ENCODE data around the gene GPR39.

GPR39 gene

DNA sequence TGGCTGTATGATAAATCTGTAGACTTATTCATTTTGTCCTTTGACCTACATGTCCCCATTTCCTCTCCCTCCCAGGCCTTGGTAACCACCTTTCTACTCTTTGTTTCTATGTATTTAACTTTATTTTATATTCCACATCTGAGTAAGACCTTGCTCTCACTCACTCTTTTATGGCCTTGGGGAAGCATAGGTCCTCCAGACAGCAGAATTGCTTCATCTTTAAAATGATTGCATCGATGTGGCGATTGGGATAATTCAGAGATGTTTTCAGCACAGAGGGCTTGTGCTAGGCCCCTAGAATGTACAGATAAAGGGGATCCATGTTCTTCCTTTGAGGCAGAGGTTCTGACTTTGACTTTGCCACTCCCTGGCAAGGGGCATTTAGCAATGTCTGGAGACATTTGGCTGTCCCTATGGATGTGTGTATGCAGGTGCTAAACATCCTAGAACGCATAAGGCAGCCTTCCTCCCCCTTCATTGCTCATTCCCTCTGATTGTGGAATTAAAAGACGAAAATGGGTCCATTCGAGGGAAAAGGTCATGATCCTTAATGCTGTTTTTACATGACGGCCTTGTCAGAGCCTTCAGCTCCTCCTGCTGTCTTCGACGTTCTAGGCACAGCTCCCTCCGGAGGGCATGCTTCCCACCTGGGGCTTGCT is 1.2 kb upstream of the GPR39 start:
- DNase-seq: no peak

DNA sequence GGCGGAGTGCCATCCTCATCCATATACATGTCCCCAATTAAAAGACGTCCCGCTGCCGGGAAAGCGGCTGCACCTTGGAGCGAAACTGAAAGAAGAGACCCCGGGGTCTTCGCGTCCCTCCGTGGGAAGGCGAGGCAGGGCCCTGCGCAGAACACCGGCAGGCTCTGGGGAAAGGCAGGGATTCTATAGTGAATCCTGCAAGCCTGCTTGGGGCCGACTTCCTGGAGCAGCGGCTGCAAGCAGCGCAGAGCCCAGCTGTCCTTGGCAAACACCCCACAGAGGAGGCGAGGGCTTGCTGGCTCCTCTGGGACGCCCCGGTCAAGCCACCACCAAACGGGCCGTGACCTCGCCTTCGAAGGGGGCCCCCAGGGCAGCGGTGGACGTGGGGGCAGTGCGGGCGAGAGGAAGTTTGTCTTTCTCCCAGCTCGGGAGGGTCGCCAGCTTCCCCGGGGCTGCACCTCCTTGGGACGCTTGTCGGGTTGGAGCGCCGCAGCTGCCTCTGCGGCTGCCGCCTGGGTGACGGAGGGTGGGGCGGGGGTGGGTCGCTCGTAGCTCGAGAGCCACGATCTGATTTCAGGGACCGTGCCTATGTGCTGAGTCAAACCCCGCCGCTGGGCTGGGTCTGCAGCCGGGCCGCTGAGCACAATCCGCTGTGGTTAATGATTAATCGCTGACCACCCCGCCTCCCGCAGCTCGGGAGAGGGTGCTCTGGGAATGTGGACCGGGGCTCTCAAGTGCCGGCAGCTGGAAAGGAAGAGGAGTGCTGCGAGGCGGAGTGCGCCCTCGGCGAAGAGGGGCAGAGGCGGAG is 486 bp upstream of the GPR39 start:
- DNase-seq: peak; percentile 66

DNA sequence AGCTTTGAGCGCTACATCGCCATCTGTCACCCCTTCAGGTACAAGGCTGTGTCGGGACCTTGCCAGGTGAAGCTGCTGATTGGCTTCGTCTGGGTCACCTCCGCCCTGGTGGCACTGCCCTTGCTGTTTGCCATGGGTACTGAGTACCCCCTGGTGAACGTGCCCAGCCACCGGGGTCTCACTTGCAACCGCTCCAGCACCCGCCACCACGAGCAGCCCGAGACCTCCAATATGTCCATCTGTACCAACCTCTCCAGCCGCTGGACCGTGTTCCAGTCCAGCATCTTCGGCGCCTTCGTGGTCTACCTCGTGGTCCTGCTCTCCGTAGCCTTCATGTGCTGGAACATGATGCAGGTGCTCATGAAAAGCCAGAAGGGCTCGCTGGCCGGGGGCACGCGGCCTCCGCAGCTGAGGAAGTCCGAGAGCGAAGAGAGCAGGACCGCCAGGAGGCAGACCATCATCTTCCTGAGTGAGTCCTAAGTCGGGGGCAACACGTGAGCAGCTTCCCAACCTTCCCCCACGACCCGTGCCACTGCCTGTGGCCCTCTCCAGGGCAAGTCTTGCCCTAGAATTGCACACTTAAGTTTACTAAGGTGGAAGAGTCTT is 928 bp downstream of the GPR39 start:
- no peak for DNase-seq

DNA sequence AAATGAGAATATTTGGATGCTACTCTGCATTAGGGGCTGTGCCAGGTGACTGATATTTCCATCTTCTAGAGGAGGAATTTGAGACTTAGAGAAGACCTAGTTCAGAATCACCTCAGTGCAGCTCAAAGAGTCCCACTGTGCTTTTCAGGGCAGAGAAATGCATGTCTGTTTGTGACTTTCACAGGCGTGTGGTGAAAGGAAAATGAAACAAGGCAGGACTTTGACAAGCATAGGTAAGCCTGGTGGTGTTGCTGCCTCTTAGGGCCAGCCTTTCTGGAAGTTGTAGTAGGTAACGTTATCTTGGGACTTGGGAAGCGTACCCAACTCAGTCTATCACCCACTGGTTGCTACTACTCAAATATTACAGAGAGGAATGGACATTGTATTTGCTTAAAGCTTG is 2.6 kb downstream of the GPR39 start:
- DNase-seq: no peak

DNA sequence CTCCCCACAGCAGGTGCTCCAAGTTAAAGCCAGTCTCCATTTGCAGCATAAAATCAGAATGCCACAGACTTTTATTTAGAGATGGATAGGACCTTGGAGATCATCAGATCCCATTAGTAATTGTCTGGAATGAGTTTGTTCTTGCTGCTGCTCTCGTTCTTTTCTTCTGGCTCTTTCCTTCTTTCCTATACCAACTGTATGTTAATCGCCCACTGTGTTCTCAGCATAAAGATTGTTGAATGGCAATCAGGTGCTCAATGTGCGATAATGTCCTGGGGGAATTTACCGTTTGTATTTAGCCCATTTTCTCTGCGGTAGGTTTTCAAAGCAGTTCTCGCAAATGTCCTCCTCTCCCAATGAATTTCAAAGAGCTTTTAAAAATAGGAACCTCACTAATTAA is 3.3 kb downstream of the GPR39 start:
- no peak for DNase-seq

DNA sequence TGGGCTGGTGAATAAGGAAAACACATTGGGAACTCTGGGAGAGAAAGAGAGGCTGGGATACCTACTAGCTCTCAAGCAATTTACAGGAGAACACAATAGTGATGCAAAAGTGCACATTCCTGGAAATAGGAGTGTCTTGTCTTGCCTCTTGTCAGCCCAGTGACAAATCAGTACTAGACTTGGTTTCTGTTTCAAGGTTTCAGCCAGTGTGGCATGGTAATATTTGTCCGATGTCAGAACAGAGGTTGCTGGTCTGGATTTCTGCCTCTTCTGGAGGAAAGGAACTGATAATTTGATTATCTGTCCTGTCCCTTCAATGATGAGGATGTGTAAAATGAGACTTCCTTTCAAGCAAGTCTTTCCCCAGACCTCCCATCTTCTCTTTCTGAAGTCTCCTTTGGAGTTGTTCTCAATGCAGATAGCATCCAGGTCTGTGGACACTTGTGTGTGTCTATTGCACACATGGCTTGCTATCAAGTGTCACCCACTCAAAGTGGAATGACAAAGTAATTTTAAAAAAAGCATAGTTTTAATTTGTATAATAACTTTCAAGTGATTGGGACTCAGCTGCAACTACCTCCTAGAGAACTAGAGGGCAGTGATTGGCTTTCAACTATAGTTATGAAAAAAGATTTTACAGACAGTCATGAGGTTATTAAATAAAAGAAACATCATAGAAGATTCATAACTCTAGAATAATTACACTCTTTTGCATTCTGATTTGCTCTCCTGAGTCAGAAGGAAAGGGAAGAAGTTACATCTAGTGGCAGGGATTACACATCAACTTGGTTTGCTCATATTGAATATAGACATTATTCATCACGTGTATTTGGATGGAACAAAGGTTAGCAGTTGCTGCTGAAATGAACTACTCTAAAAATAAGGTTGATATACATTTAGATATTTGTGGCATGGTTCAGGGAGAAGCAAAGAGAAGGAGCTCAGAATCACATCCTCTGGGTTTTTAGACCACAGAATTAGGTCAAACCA is 4.5 kb downstream of the GPR39 start:
- no peak for DNase-seq

DNA sequence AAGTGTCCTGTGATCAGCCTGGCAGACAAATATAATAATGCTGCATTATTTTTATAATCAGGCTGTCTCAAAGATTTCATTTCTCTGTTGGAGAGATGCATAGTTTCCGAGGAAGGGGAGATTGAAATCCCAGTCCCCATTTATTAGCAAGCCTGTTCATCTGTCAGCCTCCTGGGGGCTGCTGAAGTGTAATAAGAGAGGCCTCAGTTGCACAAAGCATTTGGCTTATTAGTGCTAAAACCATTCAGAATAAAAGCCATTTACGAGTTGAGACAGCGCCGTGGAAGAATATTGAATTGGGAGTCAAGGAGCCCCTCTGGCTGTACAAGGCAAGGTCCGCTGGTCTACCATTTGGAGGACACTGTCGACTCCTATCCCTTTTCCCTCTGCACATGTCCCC is 6.1 kb downstream of the GPR39 start:
- no peak for DNase-seq

DNA sequence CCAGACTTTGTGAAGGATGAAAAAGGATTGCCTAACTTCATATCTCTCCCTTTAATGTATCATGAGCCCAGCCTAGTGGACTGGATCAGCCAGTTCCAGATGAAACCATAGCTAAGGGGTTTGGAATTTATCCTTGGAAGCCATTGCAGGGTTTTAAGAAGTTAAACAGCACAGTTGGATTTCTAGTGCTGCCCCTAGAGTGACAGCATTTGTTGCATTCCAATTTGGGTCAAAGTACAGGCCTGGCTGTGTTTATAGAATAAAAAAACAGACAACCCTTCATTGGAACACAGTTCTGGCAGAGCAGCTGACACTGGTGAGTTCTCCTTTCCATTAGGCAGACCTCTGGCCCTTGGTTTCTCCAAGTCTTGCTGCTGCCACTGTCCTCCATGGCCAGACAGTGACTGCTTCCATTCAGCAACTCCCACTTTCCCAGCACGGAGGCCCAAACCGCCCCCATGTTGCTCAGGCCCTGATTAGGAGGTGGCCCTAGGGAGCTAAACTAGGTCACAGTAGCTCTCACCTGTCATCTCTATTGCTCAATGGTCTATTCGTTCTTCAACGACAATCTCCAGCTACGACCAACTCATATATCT is 8.0 kb downstream of the GPR39 start:
- DNase-seq: no peak

DNA sequence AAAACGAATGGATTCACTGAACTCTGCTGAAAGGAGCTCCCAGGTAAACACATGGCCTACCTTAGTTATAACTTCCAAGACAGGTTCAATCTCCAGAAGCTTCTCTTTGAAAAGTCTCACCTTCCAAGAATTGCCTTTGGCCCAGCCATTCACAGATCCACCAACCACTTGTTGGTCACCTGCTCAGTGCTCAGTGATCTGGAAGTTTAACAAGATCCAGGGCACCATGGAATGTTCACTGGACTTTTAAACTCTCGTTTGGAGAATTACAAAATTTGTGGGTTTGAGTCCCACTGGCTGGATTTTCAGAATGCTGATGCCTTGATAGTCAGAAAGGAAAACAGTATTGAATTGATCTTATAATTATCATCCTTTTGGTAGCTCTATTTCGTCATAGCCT is 9.4 kb downstream of the GPR39 start:
- no peak for DNase-seq

DNA sequence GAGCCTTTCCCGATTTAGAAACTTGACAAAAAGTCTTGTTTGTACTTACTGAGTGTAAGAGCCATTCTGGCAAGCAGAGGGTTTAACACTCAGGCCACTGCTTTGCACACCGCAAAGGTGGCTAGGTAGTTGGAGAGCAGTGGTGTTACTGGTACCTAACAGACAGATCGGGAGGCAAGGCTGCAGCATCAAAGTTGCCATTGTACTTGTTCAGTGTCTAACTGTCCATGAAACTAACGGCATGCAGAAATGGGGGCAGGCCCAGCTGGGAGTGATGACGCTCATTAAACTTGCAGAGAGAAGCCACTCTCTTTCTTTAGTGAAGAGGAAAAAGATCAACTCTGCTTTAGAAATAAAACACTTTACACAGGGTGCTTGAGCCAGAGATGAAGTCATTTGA is 10.1 kb downstream of the GPR39 start:
- DNase-seq: no peak

DNA sequence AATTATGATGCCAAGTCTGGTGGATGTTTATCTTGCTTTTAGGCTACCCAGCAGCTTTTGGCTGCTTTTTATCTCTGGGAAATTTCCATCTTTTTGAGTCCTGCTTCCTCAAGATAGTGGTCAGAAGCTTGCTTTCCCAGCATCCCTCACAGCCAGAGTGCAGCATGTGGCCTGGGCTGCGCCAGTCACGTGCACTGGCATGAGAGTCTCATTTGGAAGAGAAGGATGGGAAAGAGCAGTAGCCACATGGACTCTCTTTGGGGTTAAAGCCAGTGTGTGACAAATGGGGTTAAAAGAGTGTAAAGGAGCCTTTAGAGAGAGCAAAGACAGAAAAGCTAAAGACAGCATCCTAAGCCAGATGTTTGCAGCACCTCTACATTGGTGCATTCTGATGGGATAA is 12.7 kb downstream of the GPR39 start:
- DNase-seq: no peak

DNA sequence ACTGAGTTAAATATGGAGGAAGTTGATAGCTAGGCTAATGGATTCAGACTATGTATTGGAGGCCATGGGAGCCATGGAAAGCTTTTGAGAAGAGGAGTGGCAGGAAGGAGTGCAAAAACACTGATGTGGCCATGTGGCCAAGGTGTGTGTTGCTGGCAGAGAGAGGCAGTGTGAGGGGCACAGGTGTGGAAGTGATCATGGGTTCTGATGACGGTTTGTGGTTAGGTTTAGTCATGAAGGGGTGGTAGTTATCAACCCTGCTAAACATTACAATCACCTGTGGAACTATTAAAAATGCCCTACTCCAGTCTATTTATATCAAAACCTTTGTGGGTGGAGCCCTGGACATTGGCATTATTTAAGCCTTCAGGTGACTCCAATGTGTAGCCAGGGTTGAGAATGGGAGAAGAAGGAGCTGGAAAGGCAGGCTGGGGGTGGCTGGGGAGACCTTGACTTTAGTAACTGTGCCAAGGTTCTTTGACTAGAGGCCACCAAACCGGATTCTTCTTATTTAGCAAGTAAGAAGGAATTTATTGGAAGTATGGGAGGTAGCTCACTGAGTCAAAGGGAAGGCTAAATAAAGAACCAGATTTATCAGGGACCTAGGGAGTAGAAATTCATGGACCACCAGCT is 13.5 kb downstream of the GPR39 start:
- DNase-seq: no peak

DNA sequence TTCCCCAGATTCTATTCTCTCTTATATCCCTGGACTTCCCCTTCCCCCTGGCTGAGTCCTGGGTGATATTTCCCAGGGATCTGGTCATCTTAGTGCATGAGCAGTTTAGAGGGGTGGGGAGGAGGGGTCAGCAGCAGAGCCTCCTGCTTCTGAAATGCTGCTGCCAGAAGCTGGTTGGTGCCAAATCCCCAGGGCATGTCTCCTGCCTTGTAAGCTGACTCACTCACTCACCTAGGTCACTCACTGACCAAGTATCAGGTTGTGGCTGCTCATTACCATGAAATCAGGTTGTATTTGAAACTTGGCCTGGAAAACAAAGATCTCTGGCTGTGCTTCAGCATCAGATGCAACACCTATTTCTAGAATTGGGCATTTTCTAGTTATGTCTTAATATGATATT is 14.3 kb downstream of the GPR39 start:
- DNase-seq: no peak

DNA sequence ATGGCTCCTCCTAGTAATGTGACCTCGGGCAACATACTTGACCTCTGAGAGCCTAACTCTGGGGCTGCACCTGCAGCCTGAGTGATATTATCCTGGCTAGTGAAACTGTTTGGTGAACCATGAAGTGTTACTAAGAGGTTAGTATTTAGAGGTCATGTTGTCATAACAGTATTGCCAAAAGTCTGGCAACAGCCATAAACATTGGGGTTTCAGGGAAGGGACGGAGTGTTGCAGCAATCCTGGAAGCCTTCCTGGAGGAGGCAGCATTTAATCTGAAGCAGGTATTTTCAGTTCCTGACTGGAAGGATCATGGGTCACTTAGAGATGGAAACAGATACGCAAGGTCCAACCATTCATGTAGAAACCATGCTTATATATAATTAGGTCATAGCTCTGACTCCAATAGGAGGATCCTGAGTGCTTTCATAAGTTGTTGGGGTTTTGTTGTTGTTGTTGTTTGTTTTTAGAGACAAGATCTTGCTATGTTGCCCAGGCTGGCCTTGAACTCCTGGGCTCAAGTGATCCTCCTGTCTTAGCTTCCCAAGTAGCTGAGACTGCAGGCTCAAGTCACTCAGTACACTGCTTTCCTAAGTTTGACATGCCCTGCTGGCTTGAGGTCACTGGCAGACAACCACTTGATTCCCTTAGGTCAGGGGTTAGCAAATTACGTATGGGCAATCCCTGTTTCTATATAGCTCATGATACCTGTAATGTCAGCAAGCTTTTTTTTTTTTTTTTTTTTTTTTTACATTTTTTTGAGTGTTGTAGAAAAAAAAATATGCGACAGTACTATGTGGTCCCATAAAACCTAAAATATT is 21.5 kb downstream of the GPR39 start:
- DNase-seq: no peak

DNA sequence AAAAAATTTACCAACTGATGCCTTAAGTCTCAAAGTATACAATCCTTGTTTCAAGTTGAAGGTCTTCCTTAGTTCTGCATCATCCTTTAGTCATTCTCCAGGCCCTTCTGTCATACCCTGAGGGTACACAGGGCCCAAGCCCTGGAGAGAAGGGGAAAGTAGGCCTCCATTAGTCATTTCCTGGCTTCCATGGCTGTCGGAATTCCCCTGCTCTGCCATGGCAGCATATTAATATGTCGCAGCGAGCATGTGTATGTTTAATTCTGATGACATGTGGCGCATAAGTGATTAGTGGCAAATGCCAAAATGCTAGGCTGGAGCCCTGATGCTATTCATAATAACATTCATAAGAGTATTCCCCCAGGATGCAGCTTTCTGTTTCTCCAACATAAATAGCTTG is 22.1 kb downstream of the GPR39 start:
- no peak for DNase-seq

DNA sequence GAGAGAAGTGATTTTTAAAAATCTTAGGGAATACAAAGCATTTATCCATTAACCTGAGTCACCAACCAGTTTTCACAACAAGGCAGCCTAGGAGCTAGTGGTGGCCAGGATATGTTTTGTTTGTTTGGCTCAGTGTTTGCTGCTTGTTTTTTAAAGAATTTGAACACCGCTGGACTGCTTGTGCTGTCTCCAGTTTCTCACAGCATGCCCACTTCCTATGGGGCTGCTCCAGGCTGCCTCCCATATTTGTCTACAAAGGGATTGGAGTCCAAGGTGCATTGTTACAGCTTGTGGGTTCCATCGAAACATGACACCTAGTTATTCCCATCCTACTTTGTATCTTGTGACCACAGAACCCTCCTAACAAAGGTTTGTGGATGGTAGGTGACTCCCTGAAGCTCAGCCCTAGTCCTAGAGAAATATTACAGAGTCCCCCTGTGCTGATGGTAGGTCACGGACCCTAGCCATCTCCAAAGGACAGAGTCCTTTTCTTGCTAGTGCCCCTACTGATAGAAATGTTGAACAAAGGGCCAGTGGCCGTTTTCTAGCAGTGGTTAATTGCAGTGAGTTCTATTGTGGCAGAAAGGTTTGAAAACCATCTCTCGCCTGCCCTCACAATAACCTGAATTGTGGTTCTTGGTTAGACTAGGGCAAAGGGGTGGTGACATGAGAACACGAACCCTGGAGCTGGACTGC is 23.2 kb downstream of the GPR39 start:
- no peak for DNase-seq

DNA sequence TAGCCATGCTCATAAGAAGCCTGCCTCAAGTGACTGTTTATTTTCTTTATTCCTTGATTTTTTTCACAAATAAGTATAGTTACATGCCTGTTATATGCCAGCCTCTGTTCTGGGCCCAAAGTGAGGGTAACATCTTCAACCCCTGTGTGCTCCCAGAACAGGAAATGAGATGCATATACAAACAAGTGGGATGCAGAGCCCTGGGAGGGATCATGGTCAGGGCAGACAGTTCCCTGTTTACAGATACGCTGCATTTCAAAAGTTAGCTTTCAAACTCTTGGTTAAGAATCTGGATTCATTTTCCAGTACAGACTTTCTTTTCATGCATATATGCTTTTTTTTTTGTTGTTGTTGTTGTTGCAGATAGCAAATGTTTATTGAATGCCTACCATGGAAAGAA is 24.4 kb downstream of the GPR39 start:
- no peak for DNase-seq

DNA sequence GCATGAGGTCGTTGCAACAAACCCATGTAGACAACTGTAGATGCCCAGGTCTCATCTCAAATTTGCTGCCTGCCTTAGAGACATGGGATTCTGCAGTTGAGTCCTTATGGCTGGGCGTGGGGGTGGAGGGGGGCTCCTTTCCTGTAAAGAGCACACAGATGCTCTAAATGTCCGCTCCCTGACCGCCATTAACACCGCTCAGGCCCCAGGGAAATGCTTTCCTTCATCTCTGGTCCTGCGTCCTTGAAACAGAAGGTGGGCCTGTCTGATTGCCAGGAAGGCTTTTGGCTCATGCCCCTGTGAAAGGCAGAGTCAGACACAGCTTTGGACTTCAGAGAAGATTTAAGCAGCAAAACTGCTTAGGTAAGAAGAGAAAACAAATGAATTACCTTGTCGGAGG is 25.7 kb downstream of the GPR39 start:
- DNase-seq: no peak

DNA sequence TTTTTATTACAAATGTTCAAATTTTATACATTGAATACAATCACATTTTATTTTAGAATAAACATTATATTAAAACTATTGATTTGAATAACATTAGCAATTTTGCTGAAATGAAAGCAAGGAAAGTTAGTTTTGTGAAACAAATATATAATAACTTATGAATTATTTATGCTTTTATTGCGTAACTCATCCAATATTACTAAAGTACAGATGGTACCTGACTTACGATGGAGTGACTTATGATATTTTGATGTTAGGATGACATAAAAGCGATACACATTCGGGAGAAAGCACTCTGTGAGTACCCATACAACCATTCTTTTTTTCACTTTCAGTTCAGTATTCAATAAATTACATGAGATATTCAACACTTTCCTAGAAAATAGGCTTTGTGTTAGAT is 26.5 kb downstream of the GPR39 start:
- DNase-seq: no peak

DNA sequence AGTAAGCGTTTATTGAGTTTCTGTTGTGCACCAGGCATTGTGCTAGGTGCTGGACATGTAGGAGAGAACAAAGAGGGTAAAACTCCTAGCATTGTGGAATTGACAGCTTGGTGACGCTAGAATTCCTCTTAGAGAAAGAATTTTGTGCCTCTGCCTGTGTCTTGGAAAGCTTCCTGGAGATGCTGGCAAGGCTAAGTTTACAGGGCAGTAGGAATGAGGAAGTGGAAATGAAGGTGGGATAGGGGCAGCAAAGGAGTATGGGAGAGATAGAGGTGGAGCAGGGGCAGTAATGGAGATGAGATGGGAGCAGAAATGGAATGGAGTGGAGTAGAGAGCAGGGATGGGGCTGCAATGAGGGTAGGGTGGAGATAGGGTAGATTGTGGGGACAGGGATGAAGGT is 29.8 kb downstream of the GPR39 start:
- no peak for DNase-seq

DNA sequence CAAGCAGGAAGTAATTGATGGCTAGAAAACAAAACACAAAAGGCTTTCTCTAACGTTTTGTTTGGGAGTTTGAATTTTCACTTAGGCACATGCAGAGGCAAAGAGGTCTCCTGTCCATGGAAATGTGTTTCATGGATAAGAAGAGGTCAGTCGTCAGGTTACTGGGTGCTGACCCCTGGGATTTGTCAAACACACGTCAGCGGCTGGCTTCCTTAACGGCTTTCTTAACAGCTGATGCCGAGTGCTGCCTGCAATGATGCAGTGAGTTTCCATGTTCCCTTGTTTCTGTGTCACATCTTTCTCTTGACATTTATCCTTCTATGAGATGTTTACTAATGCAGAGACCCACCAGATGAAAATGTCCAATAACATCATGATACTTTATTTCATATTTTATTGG is 31.7 kb downstream of the GPR39 start:
- DNase-seq: no peak
